Activated naive CD4-positive, alpha-beta T cell treated with anti-CD3 and anti-CD28 coated beads, Interleukin-2, amount 50 U/mL, for 72 hours (primary cell): ENCODE data around the gene DIP2C. TPM values are rescaled to one million over a fixed set of nuclear protein-coding genes. Genes with fewer than 3 reads are reported as not detected.

ENCODE experiments used
- ATAC-seq, 2 donors: fragments of 150-1000 bp; cut with Tn5 transposase; 2 replicates each; pipeline ENCODE4 v1.10.0; 2021; ENCODE audit warnings: mild to moderate bottlenecking in 2 of 2, moderate library complexity in 2 of 2
- DNase-seq, 2 donors: peaks; one replicate each; pipeline ENCODE4 v3.0.0; 2021 to 2022; ENCODE audit warnings: low spot score in 2 of 2
- H3K27ac Mint-ChIP-seq, 2 donors: one replicate each; pipeline ENCODE4 v1.8.0; 2022; ENCODE audit warnings: mild to moderate bottlenecking in 2 of 2, mixed read lengths in 2 of 2
- H3K36me3 Mint-ChIP-seq, 2 donors: one replicate each; pipeline ENCODE4 v1.8.0; 2022; ENCODE audit warnings: mixed read lengths in 2 of 2
- H3K9me3 Mint-ChIP-seq, 2 donors: one replicate each; pipeline ENCODE4 v1.8.0; 2022; ENCODE audit warnings: mixed read lengths in 2 of 2
- total RNA-seq, 2 donors: library from RNA; stranded (reverse); gene quantifications; one replicate each; pipeline ENCODE4 v1.2.3, GENCODE V29; 2022

The DIP2C gene
- total RNA-seq, 2 donors from 2014 or later, result 0.55 to 1.7 TPM

DNA sequence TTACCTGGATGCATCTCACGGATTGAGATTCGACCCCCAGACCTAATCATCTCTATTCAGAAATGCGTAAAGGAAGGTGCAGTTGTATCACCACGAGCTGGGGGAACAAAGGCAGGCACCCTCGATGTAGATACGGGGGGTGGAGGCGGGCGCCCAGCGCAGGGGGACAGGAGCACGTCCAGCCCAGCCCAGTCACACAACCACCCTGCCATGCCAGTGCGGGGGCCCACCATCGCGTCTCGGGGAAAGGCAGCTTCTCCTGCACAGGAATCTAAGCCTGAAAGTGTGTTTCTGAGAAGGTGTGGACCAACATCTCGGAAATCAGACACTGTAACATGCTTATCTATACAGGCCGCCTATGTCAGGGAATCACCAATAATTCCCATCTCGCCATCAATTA, 131.1 kb downstream of the DIP2C start:
- ATAC-seq (no peak), DNase-seq (no peak)
- no peaks in the 10 kb centered on the region for H3K9me3 Mint-ChIP-seq
- H3K36me3 Mint-ChIP-seq, result peaks cover 0 to 3% of the 10 kb centered on the region in 2 donors
- H3K27ac Mint-ChIP-seq, result peak overlapping the region in 1 of 2 donors; percentile 32

DNA sequence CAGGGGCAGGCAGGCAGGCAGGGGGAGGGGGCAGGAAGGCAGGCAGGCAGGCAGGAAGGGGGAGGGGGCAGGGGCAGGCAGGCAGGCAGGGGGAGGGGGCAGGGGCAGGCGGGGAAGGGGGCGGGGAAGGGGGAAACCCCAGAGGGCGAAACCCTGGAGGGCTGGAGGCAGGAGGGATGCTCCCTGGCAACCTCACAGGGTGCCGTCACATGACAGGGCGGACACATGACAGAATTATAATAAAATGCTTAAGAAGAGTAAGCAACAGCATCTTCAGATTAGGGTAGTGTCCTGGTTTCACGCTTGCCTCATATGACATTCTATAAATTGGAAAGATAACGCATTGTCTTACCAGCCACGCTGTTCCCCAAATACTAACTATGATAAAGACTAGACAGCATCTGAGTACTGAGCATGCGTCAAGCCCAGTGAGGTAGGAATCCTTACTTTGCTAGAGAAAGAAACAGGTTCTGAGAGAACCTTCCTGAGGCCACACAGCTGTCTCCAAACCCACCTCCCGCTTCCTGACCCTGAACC, 131.6 kb downstream of the DIP2C start:
- Mint-ChIP-seq H3K9me3 (no peaks in the 10 kb centered on the region), H3K27ac (peak overlapping the region in 1 of 2 donors; percentile 32), H3K36me3 (no peaks in the 10 kb centered on the region)
- DNase-seq, result peak in 1 of 2 donors; percentile 31
- peak; percentile 39 to 65 for ATAC-seq

GRCh38 chr10:556971-557637, 132.4 kb downstream of the DIP2C start:
- no peaks in the 10 kb centered on the region for H3K36me3 Mint-ChIP-seq
- no peaks in the 10 kb centered on the region for H3K9me3 Mint-ChIP-seq
- peak in 1 of 2 donors; percentile 38 for ATAC-seq

GRCh38 chr10:555682-556350, 133.7 kb downstream of the DIP2C start:
- DNase-seq (no peak), ATAC-seq (no peak)
- H3K9me3 Mint-ChIP-seq, result no peaks in the 10 kb centered on the region
- H3K36me3 Mint-ChIP-seq, result no peaks in the 10 kb centered on the region
- no peak overlapping the region for H3K27ac Mint-ChIP-seq

More at GRCh38 chr10:556971-557637, 132.4 kb downstream of the DIP2C start:
- H3K27ac Mint-ChIP-seq, result peak overlapping the region in 1 of 2 donors; percentile 9
- no peak for DNase-seq

- DNase-seq (no peak), ATAC-seq (no peak)
- Mint-ChIP-seq H3K9me3 (no peaks in the 10 kb centered on the region), H3K27ac (no peak overlapping the region), H3K36me3 (no peaks in the 10 kb centered on the region)
Observed at GRCh38 chr10:555281-555680, 134.2 kb downstream of the DIP2C start.

DNA sequence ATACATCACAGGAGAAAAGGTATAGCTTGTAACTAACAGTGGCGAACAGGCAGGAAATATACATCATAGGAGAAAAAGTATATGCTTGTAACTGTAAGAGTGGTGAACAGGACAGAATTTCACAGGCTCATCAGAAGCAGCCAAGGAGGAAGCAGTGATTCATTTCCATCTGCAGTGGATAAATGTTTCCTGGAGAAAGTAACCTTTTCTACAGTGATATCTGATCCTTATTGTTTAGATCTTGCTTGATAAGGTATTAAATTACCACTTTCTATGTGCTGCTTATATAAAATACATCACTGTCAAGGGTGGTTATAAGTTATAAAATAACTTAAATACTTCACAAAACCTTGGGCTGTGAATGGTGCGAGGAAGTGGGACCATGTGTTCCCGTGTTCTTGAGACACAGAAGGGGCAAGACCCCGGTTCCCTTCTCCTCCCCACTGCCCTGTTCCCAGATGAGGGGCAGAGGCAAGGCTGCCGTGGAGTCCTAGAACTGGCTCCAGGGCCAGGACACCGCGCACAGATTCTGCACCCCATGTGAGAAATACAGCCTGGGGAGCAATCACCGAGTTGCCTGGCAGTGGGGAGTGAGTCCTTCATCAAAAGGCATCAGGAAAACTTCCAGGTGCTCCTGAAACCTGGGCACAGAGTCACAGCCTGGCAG, 135.2 kb downstream of the DIP2C start:
- H3K9me3 Mint-ChIP-seq, result no peaks in the 10 kb centered on the region
- no peaks in the 10 kb centered on the region for H3K36me3 Mint-ChIP-seq
- ATAC-seq, result no peak
- DNase-seq, result no peak
- H3K27ac Mint-ChIP-seq, result no peak overlapping the region

DNA sequence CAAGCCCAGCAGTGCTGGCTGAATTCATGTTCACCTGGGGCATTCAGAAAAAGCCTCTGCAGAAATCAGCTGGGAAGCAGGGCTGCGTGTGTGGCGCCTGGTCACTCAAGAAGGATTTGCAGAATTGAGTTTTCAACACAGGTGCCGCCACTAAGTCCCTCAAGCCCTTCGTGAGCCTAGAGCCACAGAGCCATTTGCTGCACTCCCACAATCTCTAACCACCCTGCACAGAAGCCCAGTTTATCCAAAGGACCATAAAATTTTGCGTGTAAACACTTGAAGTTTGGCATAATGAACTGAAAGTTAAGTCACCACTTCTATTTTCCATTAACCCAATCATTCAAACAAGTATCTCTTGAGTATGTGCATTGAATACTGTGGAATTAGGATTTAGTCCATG, 136.2 kb downstream of the DIP2C start:
- Mint-ChIP-seq H3K27ac (no peak overlapping the region), H3K9me3 (no peaks in the 10 kb centered on the region), H3K36me3 (no peaks in the 10 kb centered on the region)
- no peak for DNase-seq
- no peak for ATAC-seq

DNA sequence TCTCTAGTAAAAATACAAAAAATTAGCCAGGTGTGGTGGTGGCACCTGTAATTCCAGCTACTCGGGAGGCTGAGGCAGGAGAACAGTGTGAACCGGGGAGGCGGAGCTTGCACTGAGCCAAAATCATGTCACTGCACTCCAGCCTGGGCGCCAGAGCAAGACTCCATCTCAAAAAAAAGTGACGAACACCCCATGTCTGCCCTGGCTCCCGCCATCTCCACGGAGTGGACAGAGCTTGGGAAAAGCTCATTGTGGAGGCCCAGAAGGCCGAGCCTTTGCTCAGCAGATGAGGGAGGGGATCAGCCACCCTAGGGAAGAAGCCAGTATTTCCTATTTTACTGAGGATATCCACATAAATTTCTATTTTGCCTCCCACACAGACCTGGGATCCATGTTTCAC, 136.8 kb downstream of the DIP2C start:
- Mint-ChIP-seq H3K27ac (no peak overlapping the region), H3K9me3 (no peaks in the 10 kb centered on the region), H3K36me3 (no peaks in the 10 kb centered on the region)
- ATAC-seq, result no peak
- no peak for DNase-seq

DNA sequence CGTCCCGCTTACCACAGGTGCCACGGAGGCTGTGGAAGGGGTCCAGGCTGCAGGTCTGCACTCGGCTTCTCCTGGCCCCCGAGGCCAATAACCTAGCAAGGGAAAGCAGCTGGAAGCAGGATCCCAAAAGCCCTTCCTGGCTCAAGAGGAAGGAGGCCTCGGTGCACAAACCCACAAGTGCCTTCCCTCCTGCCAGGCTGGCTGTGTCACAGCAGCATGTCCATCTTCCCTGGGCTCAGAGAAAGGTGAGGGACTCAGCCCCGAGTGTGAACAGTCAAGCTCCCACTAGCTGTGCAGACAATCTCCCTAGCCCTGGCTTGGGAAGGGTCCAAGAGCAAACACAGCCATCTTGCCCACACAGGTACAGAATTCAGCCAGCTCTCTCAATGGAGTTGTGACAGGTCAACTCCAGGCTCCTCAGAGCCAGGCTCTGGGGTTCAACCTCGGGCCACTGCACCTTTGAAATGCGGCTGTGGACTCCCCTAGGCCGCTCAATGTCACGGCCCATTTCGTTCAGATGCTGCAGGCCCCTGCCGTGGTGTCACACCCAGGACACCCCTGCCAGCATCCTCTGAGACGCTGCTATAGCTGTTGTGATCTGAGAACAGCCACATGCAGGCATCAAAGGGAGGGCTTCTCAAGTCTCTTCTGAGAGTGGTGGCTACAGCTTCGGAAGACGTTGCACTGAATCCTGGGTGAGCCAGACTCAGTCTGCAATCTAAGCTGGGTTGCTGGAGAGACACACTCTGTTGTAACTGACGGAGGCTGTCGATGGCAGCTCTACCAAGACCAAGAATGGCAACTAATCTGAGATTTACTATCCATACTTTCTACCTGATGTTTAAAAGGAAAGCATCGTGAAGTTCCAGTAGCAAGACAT, 137.9 kb downstream of the DIP2C start:
- H3K9me3 Mint-ChIP-seq, result no peaks in the 10 kb centered on the region
- H3K36me3 Mint-ChIP-seq, result no peaks in the 10 kb centered on the region
- ATAC-seq (no peak), DNase-seq (no peak)
- no peak overlapping the region for H3K27ac Mint-ChIP-seq

GRCh38 chr10:550665-551372, 138.6 kb downstream of the DIP2C start:
- no peak for ATAC-seq
- no peak overlapping the region for H3K27ac Mint-ChIP-seq
- H3K36me3 Mint-ChIP-seq, result no peaks in the 10 kb centered on the region

DNA sequence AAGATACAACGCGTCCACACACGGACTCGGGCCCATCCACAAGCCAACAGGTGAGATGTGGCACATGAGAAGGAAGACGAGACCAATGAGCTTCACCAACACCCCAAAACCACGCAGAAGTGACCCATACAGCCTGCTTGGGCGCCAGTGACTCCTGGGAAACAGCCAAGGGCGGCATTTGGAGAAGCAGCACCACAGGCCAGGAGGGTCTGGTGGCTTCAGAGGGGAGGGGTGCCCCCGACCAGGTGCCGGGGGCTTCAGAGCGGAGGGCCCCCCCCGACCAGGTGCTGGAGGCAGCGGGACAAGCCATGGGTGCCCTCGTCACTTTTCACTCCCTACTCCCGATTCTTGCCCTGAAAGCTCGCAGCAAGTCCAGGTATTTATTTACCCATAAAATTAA, 140.1 kb downstream of the DIP2C start:
- H3K9me3 Mint-ChIP-seq, result no peaks in the 10 kb centered on the region
- no peak overlapping the region for H3K27ac Mint-ChIP-seq
- no peak for DNase-seq

More at GRCh38 chr10:550665-551372, 138.6 kb downstream of the DIP2C start:
- no peak for DNase-seq
- no peaks in the 10 kb centered on the region for H3K9me3 Mint-ChIP-seq

GRCh38 chr10:548238-548901, 141.1 kb downstream of the DIP2C start:
- ATAC-seq (no peak), DNase-seq (no peak)
- H3K9me3 Mint-ChIP-seq, result no peaks in the 10 kb centered on the region
- no peak overlapping the region for H3K27ac Mint-ChIP-seq
- H3K36me3 Mint-ChIP-seq, result no peaks in the 10 kb centered on the region

More for the DNA sequence above, 140.1 kb downstream of the DIP2C start:
- ATAC-seq, result no peak
- no peaks in the 10 kb centered on the region for H3K36me3 Mint-ChIP-seq

DNA sequence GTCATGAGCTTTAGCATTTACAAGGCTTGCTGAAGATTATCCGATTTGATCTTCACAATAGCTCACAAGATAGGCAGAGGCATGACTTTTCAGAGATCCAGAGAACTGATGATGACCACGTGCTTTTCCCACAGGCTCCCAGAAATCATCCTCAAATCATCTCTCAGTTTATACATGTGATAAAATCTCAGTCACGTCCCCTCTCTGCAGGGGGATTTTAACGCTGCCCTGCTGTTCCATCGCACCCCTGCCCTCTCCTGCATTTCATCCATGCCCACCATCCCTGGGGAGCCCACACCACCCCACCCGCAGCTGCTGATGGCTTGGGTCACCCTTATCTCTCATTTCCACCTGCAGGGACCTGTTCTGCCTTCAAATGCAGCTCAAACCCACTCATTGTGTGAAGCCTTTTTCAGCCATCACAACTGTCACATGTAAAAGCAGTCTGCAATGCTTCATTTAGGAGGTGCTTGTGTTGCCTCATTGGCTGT, 141.8 kb downstream of the DIP2C start:
- Mint-ChIP-seq H3K36me3 (no peaks in the 10 kb centered on the region), H3K9me3 (no peaks in the 10 kb centered on the region), H3K27ac (no peak overlapping the region)
- ATAC-seq (no peak), DNase-seq (no peak)

DNA sequence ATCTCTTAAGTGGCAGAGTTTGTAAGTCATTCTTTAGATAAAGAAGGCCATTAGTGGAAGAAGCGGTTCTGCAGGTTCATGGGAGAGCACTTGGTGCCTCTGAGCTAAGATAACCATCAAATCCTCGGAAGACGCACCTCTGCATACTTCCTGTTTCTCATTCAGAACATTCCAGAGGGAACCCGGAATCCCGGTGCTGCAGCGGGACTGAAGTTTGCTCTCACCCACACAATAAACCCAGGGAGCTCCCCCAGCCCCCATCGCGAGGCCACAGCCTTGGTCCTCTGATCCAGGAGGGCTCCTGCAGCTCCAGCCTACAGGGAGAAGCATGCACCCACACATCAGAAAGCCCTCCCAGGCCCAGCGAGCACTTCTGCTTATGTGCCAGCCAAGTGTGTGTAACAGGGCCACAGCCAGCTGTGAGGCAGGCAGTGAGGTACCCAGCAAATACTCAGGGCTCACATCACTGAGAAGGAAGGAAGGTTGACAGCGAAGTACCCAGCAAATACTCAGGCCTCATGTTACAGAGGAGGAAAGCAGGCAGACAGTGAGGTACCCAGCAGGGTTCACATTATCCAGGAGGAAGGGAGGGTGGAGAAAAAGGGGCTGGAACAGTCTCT, 142.4 kb downstream of the DIP2C start:
- no peaks in the 10 kb centered on the region for H3K9me3 Mint-ChIP-seq
- no peaks in the 10 kb centered on the region for H3K36me3 Mint-ChIP-seq
- ATAC-seq (no peak), DNase-seq (no peak)
- no peak overlapping the region for H3K27ac Mint-ChIP-seq

DNA sequence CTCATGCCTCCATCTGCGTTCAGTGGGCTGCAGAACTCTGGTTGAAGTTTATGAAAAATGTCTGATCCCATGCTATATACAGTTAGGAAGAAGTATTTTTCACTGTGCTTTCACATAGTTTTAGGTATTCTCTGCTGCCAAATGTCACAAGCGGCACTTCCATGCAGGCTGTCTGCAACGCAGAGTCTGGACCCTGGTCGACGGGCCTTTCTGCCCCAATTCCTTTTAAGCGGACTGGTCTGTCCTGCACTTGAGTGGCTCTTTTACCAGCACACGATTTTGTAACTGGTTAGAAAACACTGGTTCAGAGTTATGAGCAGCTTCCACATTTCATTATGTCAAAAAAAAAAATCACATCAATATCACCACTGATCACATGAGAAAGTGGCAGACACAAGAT, 143.0 kb downstream of the DIP2C start:
- no peaks in the 10 kb centered on the region for H3K9me3 Mint-ChIP-seq
- no peak for DNase-seq
- no peaks in the 10 kb centered on the region for H3K36me3 Mint-ChIP-seq
- H3K27ac Mint-ChIP-seq, result no peak overlapping the region
- no peak for ATAC-seq
